PC-9 (cell line): ENCODE results near the gene SLC25A41. TPM values are rescaled to one million over a fixed set of nuclear protein-coding genes. Genes with fewer than 3 reads are reported as not detected.

Experiments
- BruUV-seq: library from RNA; stranded (reverse); fragments of 400-500 nt; replicated peaks from 2 replicates; lab custom pipeline; 2021; lab: Mats Ljungman, UMichigan
- CTCF ChIA-PET: fragments of 300-600 bp; sonication (Branson Sonifier 250); formaldehyde crosslinking; loops from one replicate; lab custom pipeline; 2022; ENCODE audit warnings: antibody characterized with exemption; lab: Charles Lee
- POLR2A ChIA-PET: fragments of 300-600 bp; sonication (Branson Sonifier 250); formaldehyde crosslinking; loops from one replicate; lab custom pipeline; 2022; ENCODE audit warnings: antibody characterized with exemption; ENCODE audit not compliant: unreplicated experiment; lab: Charles Lee
- DNase-seq, 2 experiments: peaks; one replicate each; pipeline versions ENCODE4 v3.0.0 to v3.0.0-alpha.2; 2015 to 2022; ENCODE audit warnings: mixed read lengths in 1 of 2
- H2AFZ ChIP-seq: fragments of 200-600 bp; sonication (generic); 2 replicates; pipeline ENCODE4 v1.8.1; 2017; ENCODE audit warnings: antibody characterized with exemption
- H3F3A ChIP-seq: fragments of 200-600 bp; sonication (generic); 2 replicates; pipeline ENCODE4 v1.8.1; 2017; ENCODE audit warnings: antibody characterized with exemption, mild to moderate bottlenecking, low read depth; ENCODE audit not compliant: insufficient read depth
- H3K27ac ChIP-seq: fragments of 200-600 bp; sonication (generic); 2 replicates; pipeline ENCODE4 v1.6.1; 2016; ENCODE audit warnings: mixed run types
- H3K27me3 ChIP-seq: fragments of 200-600 bp; sonication (generic); 2 replicates; pipeline ENCODE4 v1.6.1; 2016; ENCODE audit warnings: low read depth, mixed run types; ENCODE audit not compliant: insufficient read depth
- H3K36me3 ChIP-seq: fragments of 200-600 bp; sonication (generic); 2 replicates; pipeline ENCODE4 v1.6.1; 2016; ENCODE audit warnings: low read depth, mixed run types
- H3K4me1 ChIP-seq: fragments of 200-600 bp; sonication (generic); replicated peaks from 2 replicates; pipeline ENCODE4 v1.6.1; 2016; ENCODE audit warnings: mixed run types; ENCODE audit not compliant: insufficient read depth
- H3K4me2 ChIP-seq: fragments of 200-600 bp; sonication (generic); 2 replicates; pipeline ENCODE4 v1.6.1; 2017; ENCODE audit warnings: mixed run types
- H3K4me3 ChIP-seq: fragments of 200-600 bp; sonication (generic); 2 replicates; pipeline ENCODE4 v1.6.1; 2016; ENCODE audit warnings: mixed run types
- H3K79me2 ChIP-seq: fragments of 200-600 bp; sonication (generic); 2 replicates; pipeline ENCODE4 v1.6.1; 2017; ENCODE audit warnings: low read depth, mixed run types
- H3K9me2 ChIP-seq: fragments of 200-600 bp; sonication (generic); 2 replicates; pipeline ENCODE4 v1.8.1; 2017; ENCODE audit warnings: mild to moderate bottlenecking; ENCODE audit not compliant: insufficient read depth
- H3K9me3 ChIP-seq: fragments of 200-600 bp; sonication (generic); 2 replicates; pipeline ENCODE4 v1.8.1; 2016; ENCODE audit warnings: low read depth; ENCODE audit not compliant: insufficient read depth
- H4K20me1 ChIP-seq: fragments of 200-600 bp; sonication (generic); 2 replicates; pipeline ENCODE4 v1.8.1; 2017; ENCODE audit not compliant: insufficient read depth
- CTCF ChIP-seq: fragments of 200-600 bp; sonication (generic); conservative IDR thresholded peaks from 2 replicates; pipeline ENCODE4 v1.6.1; 2017; ENCODE audit warnings: mixed run types, antibody characterized with exemption, mild to moderate bottlenecking, moderate library complexity
- EZH2 ChIP-seq: fragments of 200-600 bp; sonication (generic); IDR thresholded peaks from 2 replicates; pipeline ENCODE4 v1.8.0; 2017; ENCODE audit warnings: antibody characterized with exemption, low read depth
- intact Hi-C: fragments of 100-400 bp; cut with micrococcal nuclease; formaldehyde crosslinking; loops from one replicate; pipeline ENCODE4 v1.10.0; 2022; ENCODE audit not compliant: unreplicated experiment
- total RNA-seq: library from RNA; stranded (reverse); gene quantifications from 2 replicates; pipeline ENCODE4 v1.2.3, GENCODE V29; 2021

SLC25A41 gene
- total RNA-seq, 1 experiment from 2014 or later = not detected

GRCh38 chr19:6393074-6393982, 40.2 kb downstream of the SLC25A41 start, which contains the start of gene GTF2F1:
Gene GTF2F1 (minus strand): TSS chr19:6393164. CDS start chr19:6392995, 169 bp downstream.
- Histone ChIP-seq H3K4me3 (peak within 1 kb of the TSS; percentile 94), H3F3A (0 out of 2 replicates have a peak, but pooled peaks cover 3% of the 10 kb centered on the region), H2AFZ (peak within 1 kb of the TSS; percentile 99), H3K9me3 (no peaks in the 10 kb centered on the region), H4K20me1 (no peaks in the 10 kb centered on the region), H3K4me2 (peak within 1 kb of the TSS; percentile 87), H3K79me2 (peaks cover 15% of the 10 kb centered on the region), H3K27ac (peak within 1 kb of the TSS; percentile 65), H3K36me3 (no peaks in the 10 kb centered on the region), H3K27me3 (no peaks in the 10 kb centered on the region), H3K4me1 (peaks cover 5% of the 10 kb centered on the region), H3K9me2 (no peaks in the 10 kb centered on the region)
- TF ChIP-seq EZH2 (no peak), CTCF (no peak)
- intact Hi-C loops = loop anchor here (1.0 kb wide), 2 partner anchors 20 to 32 kb away; no protein-coding TSS in a partner anchor
- DNase-seq = peak; percentile 72 to 82
- POLR2A ChIA-PET = interaction anchor here (0.6 kb wide), 2 partner anchors 32 to 490 kb away, joined by 3 to 4 read pairs; partner anchors contain the start of gene NDUFA11
- BruUV-seq = TSS peak; percentile 91
- CTCF ChIA-PET = no interaction called here

GRCh38 chr19:6392221-6393073, 41.1 kb downstream of the SLC25A41 start:
- Histone ChIP-seq H3K4me2 (peak overlapping the region; percentile 87), H3K27ac (peak overlapping the region; percentile 65), H3K9me3 (no peaks in the 10 kb centered on the region), H2AFZ (peak overlapping the region; percentile 99), H3K27me3 (no peaks in the 10 kb centered on the region), H4K20me1 (no peaks in the 10 kb centered on the region), H3K9me2 (no peaks in the 10 kb centered on the region), H3K36me3 (no peaks in the 10 kb centered on the region), H3K4me1 (peaks cover 5% of the 10 kb centered on the region), H3K4me3 (peak overlapping the region; percentile 94), H3K79me2 (peaks cover 15% of the 10 kb centered on the region), H3F3A (0 out of 2 replicates have a peak, but pooled peaks cover 3% of the 10 kb centered on the region)
- TSS peak; percentile 60 for BruUV-seq
- intact Hi-C loops = loop anchor here (1.0 kb wide), 2 partner anchors 19 to 33 kb away; no protein-coding TSS in a partner anchor
- CTCF ChIA-PET = no interaction called here
- no peak for DNase-seq
- POLR2A ChIA-PET = interaction anchor here (0.6 kb wide), 1 partner anchor 489 kb away, joined by 3 read pairs; the partner anchor contains the start of gene NDUFA11
- no peak; the same call in 1 of the 2 replicates for TF ChIP-seq CTCF
- no peak for TF ChIP-seq EZH2

- Histone ChIP-seq H3K27me3 (no peaks in the 10 kb centered on the region), H4K20me1 (no peaks in the 10 kb centered on the region), H2AFZ (no peak overlapping the region), H3F3A (no peaks in the 10 kb centered on the region), H3K4me1 (peaks cover 5% of the 10 kb centered on the region), H3K27ac (no peak overlapping the region), H3K79me2 (peaks cover 9% of the 10 kb centered on the region), H3K9me2 (no peaks in the 10 kb centered on the region), H3K4me3 (no peak overlapping the region), H3K4me2 (no peak overlapping the region), H3K9me3 (no peaks in the 10 kb centered on the region), H3K36me3 (no peaks in the 10 kb centered on the region)
- no TSS peak for BruUV-seq
- TF ChIP-seq CTCF = no peak
- no peak for TF ChIP-seq EZH2
- intact Hi-C loops = no loop called here
- DNase-seq = no peak
- POLR2A ChIA-PET = no interaction called here
- CTCF ChIA-PET = no interaction called here
Measured at GRCh38 chr19:6387372-6387771, 46.2 kb downstream of the SLC25A41 start.
